Fibroblast of lung (primary cell): ENCODE measurements around the gene PCDHA12. TPM values are rescaled to one million over a fixed set of nuclear protein-coding genes. Genes with fewer than 3 reads are reported as not detected.
"Not testable (repeated sequence)": the region's sequence is repeated elsewhere in the genome, so short reads cannot be mapped to it uniquely, and the experiment has no call there.

Experiments
- DNase-seq, 2 donors: peaks; one replicate each; pipeline versions ENCODE4 v3.0.0 to v3.0.0-alpha.2; 2010; ENCODE audit warnings: low read depth in 2 of 2
- H2AFZ ChIP-seq: 2 replicates; pipeline ENCODE4 v1.5.1; 2012; ENCODE audit warnings: low read length, control low read depth, inconsistent platforms
- H3K27ac ChIP-seq: 2 replicates; pipeline ENCODE4 v1.5.1; 2011; ENCODE audit warnings: low read length, control low read depth; ENCODE audit not compliant: insufficient read depth
- H3K27me3 ChIP-seq: 2 replicates; pipeline ENCODE4 v1.5.1; 2011; ENCODE audit warnings: mild to moderate bottlenecking, low read length; ENCODE audit not compliant: control insufficient read depth, insufficient read depth
- H3K36me3 ChIP-seq: 2 replicates; pipeline ENCODE4 v1.5.1; 2011; ENCODE audit warnings: low read length; ENCODE audit not compliant: control insufficient read depth, insufficient read depth
- H3K4me1 ChIP-seq: 2 replicates; pipeline ENCODE4 v1.5.1; 2011; ENCODE audit warnings: low read length; ENCODE audit not compliant: control insufficient read depth, insufficient read depth; ENCODE audit errors: extremely low read depth
- H3K4me2 ChIP-seq: 2 replicates; pipeline ENCODE4 v1.5.1; 2011; ENCODE audit warnings: low read length, control low read depth; ENCODE audit not compliant: insufficient read depth; ENCODE audit errors: extremely low read depth
- H3K4me3 ChIP-seq, 4 experiments: fragments of 200-600 bp in 1 of 4; sonication (generic) in 1 of 4; replicated peaks in 1 of 4; 2 replicates each; pipeline ENCODE4 v1.5.1; 2011 to 2016; ENCODE audit warnings: low read length in 4 of 4, low read depth in 3 of 4, mild to moderate bottlenecking in 3 of 4, control low read depth in 2 of 4, inconsistent platforms in 1 of 4, mixed read lengths in 1 of 4; ENCODE audit not compliant: insufficient read depth in 1 of 4; ENCODE audit errors: control extremely low read depth in 1 of 4
- H3K79me2 ChIP-seq: 2 replicates; pipeline ENCODE4 v1.5.1; 2012; ENCODE audit warnings: mild to moderate bottlenecking, low read length, inconsistent platforms; ENCODE audit not compliant: control insufficient read depth, insufficient read depth
- H3K9ac ChIP-seq: 2 replicates; pipeline ENCODE4 v1.5.1; 2011; ENCODE audit warnings: mild to moderate bottlenecking, low read length, control low read depth; ENCODE audit not compliant: insufficient read depth
- H3K9me3 ChIP-seq: 2 replicates; pipeline ENCODE4 v1.5.1; 2012; ENCODE audit warnings: low read depth, low read length; ENCODE audit not compliant: control insufficient read depth, insufficient read depth
- H4K20me1 ChIP-seq: 2 replicates; pipeline ENCODE4 v1.5.1; 2011; ENCODE audit warnings: low read length; ENCODE audit not compliant: control insufficient read depth, insufficient read depth; ENCODE audit errors: extremely low read depth
- CTCF ChIP-seq, 2 donors: IDR thresholded peaks in 1 of 2; conservative IDR thresholded peaks in 1 of 2; 1 replicate in 1 of 2; 2 replicates in 1 of 2; pipeline ENCODE4 v1.5.1; 2011 to 2012; ENCODE audit warnings: low read length in 2 of 2, control low read depth in 1 of 2, inconsistent platforms in 1 of 2, low read depth in 1 of 2, mild to moderate bottlenecking in 1 of 2
- EZH2 ChIP-seq: IDR thresholded peaks from 2 replicates; pipeline ENCODE4 v1.5.1; 2012; ENCODE audit warnings: low read length, control low read depth, mild to moderate bottlenecking; ENCODE audit errors: missing control alignments
- polyA plus RNA-seq, 2 donors: library from polyadenylated mRNA; depleted of rRNA in 1 of 2; stranded (reverse) in 1 of 2; unstranded in 1 of 2; fragments of >200 nt; gene quantifications; 2 replicates each; pipeline ENCODE4 v1.2.1, GENCODE V29; 2011 to 2012; ENCODE audit warnings: missing spikeins in 1 of 2
- total RNA-seq: library from RNA; depleted of rRNA; stranded (reverse); fragments of >200 nt; gene quantifications from 2 replicates; pipeline ENCODE4 v1.2.1, GENCODE V29; 2014

PCDHA12 gene
- total and polyA plus RNA-seq, 2 donors (not counting 1 experiment from before 2014, with no cell fraction given): 0.50 TPM; not detected in 1

- no peak for DNase-seq
- H3K9ac ChIP-seq: no peak overlapping the region
- H3K4me2 ChIP-seq: no peak overlapping the region
- no peaks in the 10 kb centered on the region for H3K4me1 ChIP-seq
- H3K79me2 ChIP-seq: no peaks in the 10 kb centered on the region
- H3K4me3 ChIP-seq: no peak overlapping the region
- no peaks in the 10 kb centered on the region for H4K20me1 ChIP-seq
- no peaks in the 10 kb centered on the region for H3K36me3 ChIP-seq
- H2AFZ ChIP-seq: no peak overlapping the region
- H3K27ac ChIP-seq: no peak overlapping the region
- TF ChIP-seq EZH2 (no peak), CTCF (conservative IDR thresholded peaks at IDR 0.05 in 1 of 2, IDR thresholded peaks at IDR 0.05 in 1 of 2; ENCODE audit: low read depth in 1 of 2, low read length in 2 of 2) (no peak)
- H3K9me3 ChIP-seq: no peaks in the 10 kb centered on the region
- no peaks in the 10 kb centered on the region for H3K27me3 ChIP-seq
Observed at GRCh38 chr5:140842798-140843733, 32.0 kb upstream of the PCDHA12 start.

GRCh38 chr5:140848139-140849102 is 26.7 kb upstream of the PCDHA12 start, which contains the start of gene PCDHA9:
Gene PCDHA9, plus strand, starts transcription at chr5:140848382. Its CDS starts 114 bp downstream, at chr5:140848496.
- not testable (repeated sequence) for H3K9me3 ChIP-seq, H3K27me3 ChIP-seq, H3K4me3 ChIP-seq, H4K20me1 ChIP-seq, H3K4me1 ChIP-seq, H3K27ac ChIP-seq, H3K36me3 ChIP-seq, H2AFZ ChIP-seq, H3K4me2 ChIP-seq, H3K79me2 ChIP-seq, H3K9ac ChIP-seq
- peak in 1 of 2 donors; percentile 9 for DNase-seq

GRCh38 chr5:140849831-140850634 is 25.1 kb upstream of the PCDHA12 start:
- not testable (repeated sequence) for H3K4me2 ChIP-seq, H3K27me3 ChIP-seq, H3K79me2 ChIP-seq, H3K9me3 ChIP-seq, H2AFZ ChIP-seq, DNase-seq, H3K4me3 ChIP-seq, H4K20me1 ChIP-seq, H3K4me1 ChIP-seq, H3K36me3 ChIP-seq, H3K27ac ChIP-seq, H3K9ac ChIP-seq
